ENCODE measurements around the gene SLAMF1. TPM values are rescaled to one million over a fixed set of nuclear protein-coding genes. Genes with fewer than 3 reads are reported as not detected.
"Not testable (repeated sequence)": the region's sequence is repeated elsewhere in the genome, so short reads cannot be mapped to it uniquely, and the experiment has no call there.

SLAMF1 gene, protein sequence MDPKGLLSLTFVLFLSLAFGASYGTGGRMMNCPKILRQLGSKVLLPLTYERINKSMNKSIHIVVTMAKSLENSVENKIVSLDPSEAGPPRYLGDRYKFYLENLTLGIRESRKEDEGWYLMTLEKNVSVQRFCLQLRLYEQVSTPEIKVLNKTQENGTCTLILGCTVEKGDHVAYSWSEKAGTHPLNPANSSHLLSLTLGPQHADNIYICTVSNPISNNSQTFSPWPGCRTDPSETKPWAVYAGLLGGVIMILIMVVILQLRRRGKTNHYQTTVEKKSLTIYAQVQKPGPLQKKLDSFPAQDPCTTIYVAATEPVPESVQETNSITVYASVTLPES
- not detected in 2 replicates for total RNA-seq (2014; rRNA removed; shearing (Covaris generic))

- no peak for DNase-seq (ENCODE audit: low read depth)
Observed at GRCh38 chr1:160646711-160647328, at the start of gene SLAMF1. TSS of gene SLAMF1 (minus strand) at chr1:160647044. CDS start at chr1:160646945, 99 bp downstream.

- DNase-seq (ENCODE audit: low read depth), result not testable (repeated sequence)
Observed at GRCh38 chr1:160692390-160692789, 45.5 kb upstream of the SLAMF1 start.

DNA sequence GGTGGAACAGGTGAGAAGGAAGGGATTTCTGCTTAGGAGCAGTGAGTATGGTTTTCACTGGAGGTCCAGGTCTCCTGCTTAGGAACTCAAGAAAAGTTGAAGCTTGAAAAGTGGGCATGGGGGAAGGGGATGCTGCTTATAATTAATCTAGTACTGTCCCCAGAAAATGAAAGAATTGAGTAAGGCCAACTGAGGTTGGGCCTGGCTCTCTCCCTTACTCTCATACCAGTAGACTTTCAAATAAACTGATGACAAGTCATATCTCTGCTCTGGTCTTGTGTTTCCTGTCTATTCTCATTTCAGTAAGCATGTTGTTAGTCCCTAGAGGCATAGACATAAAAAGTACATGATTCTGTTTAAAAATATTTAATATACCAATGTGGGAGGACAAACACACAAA is 38.4 kb upstream of the SLAMF1 start:
- DNase-seq (ENCODE audit: low read depth), result no peak

DNA sequence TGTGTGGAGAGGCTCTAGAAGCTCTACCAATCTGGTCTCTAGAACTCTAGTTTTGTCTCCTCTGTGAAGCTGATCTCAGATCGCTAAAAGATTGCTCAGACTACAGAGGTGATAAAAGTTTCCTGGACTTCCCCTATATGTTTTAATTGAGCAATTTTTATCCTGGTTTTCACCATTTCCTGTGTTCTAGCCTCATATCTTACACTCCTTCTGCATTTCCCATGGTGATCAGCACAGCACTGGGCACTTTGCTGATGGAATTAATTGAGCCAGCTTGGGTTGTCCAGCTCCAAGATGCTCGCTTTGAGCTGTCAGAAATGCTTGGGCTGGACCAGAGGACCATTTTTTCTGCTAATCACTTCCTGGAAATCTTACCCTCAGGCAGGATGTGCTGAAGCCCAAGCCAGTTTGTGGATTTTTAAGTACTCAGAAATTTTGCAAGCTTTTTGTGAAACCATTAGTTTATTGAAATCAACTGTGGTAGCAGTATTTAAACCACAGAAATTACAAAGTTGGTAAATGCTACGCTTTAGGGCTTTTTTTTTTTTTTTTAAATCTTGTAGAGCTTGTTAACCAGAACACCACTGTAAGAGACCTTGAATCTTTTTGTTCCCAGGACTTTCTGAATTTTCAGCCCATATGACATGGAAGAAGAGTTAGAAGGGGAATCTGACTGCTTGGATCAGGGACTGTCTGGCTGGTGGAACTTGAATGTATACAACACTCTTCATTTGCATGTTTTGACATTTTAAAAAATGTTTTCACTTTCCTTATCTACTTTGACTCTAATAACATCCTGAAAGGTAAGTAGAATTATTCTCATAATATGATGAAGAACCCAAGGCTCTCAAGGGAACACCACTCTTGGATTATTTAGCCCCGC is 36.4 kb upstream of the SLAMF1 start:
- peak; percentile 41 for DNase-seq (ENCODE audit: low read depth)

- DNase-seq (ENCODE audit: low read depth), result no peak
Observed at GRCh38 chr1:160681891-160682140, 35.0 kb upstream of the SLAMF1 start.

- peak; percentile 68 for DNase-seq (ENCODE audit: low read depth)
Observed at GRCh38 chr1:160681066-160681890, 34.4 kb upstream of the SLAMF1 start.

- no peak for DNase-seq (ENCODE audit: low read depth)
Observed at GRCh38 chr1:160680399-160680798, 33.6 kb upstream of the SLAMF1 start.

DNA sequence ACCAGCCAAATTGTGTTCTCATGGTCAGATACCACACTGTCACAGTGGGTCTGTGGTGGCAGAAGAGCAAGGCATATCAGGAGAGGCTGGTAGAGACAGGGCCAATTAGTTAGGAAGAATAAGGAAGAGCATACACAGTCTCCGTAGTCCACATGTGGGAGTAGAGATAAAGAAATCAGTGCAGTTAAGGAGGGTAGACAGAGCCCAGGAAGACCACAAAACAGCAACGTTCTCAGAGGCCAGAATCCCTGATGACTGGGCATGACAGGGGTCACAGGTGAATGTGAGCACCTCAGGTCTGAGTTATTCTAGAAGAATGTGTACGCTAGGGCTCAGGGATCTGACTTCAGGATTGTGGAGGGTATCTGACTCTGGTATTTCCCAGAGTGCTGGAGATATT is 33.0 kb upstream of the SLAMF1 start:
- DNase-seq (ENCODE audit: low read depth), result no peak

DNA sequence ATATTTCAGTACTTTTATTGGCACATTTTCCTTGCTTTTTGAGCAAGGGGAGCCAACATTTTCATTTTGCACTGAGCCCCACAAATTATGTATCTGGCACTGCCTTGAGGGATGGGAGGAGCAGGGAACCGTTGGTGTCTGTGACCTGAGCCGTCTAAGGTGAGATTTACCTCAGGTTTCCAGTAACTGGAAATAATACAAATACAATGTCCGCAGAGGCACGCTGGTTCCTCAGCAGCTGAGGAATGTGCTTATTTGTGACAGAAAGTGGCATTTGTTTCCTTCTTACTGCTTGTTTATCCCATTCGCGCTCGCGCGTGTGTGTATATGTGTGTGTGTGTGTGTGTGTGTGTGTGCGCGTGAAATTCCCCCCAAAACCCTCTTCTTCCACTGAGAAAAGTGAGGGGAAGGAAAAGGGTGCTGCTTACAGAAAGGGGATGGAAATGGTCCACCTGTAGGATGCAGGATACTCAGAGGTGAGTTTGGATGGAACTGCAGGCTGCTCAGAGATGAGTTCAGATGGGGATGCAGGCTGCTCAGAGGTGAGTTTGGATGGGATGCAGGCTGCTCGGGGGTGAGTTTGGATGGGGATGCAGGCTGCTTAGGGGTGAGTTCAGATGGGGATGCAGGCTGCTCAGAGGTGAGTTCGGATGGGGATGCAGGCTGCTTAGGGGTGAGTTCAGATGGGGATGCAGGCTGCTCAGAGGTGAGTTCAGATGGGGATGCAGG is 30.2 kb upstream of the SLAMF1 start:
- no peak for DNase-seq (ENCODE audit: low read depth)

DNA sequence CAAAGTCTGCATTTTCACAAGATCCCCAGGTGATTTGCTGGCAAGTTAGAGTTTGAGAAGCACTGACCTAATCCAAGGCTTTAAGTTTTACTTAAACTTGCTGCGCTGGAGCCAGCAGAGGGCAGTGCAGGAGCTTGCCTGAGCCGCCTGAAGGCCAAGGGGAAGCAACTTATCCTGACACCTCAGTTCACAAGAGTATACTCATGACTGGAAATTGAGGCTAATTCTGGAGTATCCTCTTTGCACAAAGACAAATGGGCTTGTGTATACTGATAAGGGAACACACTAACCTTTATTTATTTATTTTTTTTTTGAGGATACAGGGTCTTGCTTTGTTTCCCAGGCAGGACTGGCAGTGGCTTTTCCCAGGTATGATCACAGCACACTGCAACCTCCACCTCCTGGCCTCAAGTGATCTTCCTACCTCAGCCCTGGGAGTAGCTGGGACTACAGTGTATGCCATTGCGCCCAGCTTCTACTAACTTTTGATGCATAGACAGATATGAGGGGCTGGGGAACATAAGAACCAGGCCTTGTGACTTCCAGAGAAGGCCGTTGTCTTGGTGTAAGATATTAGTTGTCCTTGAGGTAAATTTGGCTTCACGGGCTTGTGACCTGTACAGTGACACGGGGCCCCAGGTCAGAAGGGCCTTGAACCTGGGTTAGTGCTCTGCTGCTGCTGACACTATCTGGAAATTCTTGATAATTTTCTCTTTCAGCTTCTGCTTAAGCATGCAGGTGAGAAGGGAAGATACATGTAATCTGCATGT is 29.0 kb upstream of the SLAMF1 start:
- peak; percentile 54 for DNase-seq (ENCODE audit: low read depth)

DNA sequence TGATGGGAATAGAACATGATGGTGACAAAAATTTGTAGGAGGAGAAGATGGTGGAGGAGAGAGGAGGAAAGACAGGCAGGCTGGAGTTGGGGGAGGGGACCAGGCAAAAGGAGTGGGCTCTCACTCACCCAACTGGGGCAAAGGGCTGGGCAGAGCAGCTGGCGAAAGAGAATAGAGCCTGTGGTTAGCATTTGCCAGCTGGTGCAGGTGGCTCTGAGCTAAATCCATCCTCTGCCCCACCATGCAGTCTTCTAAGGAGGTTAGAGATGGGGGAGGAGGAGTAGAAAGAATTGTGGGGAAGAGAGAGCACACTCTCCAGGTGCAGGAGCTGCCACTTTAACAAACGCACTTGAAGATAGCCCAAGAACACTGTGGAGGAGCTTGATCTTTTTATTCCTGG is 27.6 kb upstream of the SLAMF1 start:
- DNase-seq (ENCODE audit: low read depth), result no peak

- no peak for DNase-seq (ENCODE audit: low read depth)
Observed at GRCh38 chr1:160672789-160673695, 26.2 kb upstream of the SLAMF1 start.

DNA sequence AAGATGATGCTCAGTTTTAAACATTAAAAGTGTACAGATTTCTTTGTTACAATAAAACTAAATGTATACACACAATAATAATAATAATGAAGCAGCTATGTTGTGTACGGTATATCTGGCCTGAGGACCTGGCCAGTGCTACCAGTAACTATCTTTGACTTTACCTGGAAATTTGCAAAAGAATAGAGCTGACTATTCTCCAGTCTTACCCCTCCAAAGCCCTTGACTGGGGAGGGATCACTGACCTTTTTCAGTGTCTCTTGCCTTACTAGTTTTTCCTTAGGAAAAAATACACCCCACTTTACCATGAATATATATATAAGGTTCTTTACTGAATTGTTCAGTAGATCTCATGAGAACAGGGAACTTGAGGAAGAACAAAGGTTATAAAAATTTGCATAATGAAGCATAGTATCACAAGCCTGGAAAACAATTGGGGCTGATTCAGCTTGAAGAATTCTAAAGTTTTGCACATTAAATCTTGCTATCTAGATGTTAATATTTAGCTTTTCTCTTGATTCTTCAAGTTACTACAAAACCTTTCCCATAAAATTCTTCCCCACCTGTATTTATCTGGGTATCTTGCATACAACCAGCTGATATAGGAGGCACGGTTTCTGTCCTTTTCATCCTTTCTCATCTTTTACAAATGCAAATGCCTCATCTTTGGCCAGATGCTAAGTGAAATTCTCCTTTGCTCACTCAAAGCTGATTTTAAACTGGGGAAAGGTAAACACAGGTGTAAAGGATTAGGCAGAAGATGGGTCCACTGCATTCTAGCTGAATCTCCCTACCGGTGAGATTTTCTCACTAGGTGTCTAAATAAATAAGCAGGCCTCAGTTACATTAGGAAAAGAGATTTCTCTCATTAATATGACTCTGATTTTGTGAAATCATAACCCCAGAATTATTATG is 25.0 kb upstream of the SLAMF1 start:
- DNase-seq (ENCODE audit: low read depth), result no peak

DNA sequence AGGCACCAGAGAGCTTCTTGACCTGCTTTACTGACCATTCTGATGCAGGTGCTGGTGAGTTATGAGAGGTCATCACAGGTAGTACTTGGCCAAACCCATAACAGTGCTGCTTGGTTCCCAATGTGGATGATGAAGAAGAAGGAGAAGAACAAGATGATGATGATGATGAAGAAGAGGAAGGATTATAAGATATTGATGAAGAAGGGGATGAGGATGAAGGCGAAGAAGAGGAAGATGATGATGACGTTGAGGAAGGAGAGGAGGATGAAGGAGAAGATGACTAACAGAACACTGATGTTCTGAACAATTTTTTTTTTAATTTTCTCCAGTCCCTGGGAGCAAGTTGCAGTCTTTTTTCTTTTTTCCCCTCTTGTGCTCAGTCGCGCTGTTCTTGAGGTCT is 23.9 kb upstream of the SLAMF1 start:
- no peak for DNase-seq (ENCODE audit: low read depth)

- DNase-seq (ENCODE audit: low read depth), result no peak
Observed at GRCh38 chr1:160669802-160670201, 23.0 kb upstream of the SLAMF1 start.

- no peak for DNase-seq (ENCODE audit: low read depth)
Observed at GRCh38 chr1:160669276-160669675, 22.4 kb upstream of the SLAMF1 start.

- DNase-seq (ENCODE audit: low read depth), result no peak
Observed at GRCh38 chr1:160667896-160668295, 21.1 kb upstream of the SLAMF1 start.

- DNase-seq (ENCODE audit: low read depth), result no peak
Observed at GRCh38 chr1:160666079-160666442, 19.2 kb upstream of the SLAMF1 start.

Data from M059J (cell line).